Fibroblast of the aortic adventitia (primary cell): ENCODE measurements around the gene PLCH1. TPM values are rescaled to one million over a fixed set of nuclear protein-coding genes. Genes with fewer than 3 reads are reported as not detected.

ENCODE experiments used
- DNase-seq: peaks from one replicate; pipeline ENCODE4 v3.0.0-alpha.2; 2010; ENCODE audit warnings: low read depth
- H3K4me3 ChIP-seq: 2 replicates; pipeline ENCODE4 v1.5.1; 2011; ENCODE audit warnings: low read depth, mild to moderate bottlenecking, control low read depth, low read length, moderate library complexity
- CTCF ChIP-seq: IDR thresholded peaks from 2 replicates; pipeline ENCODE4 v1.5.1; 2011; ENCODE audit warnings: mild to moderate bottlenecking, low read length, control low read depth, inconsistent platforms; ENCODE audit not compliant: insufficient read depth
- total RNA-seq: library from RNA; depleted of rRNA; stranded (reverse); fragments of >200 nt; gene quantifications from 2 replicates; pipeline ENCODE4 v1.2.3, GENCODE V29; 2012; ENCODE audit warnings: low replicate concordance

Gene PLCH1
- total RNA-seq, 1 donor = 0.09 TPM

- TF ChIP-seq CTCF = no peak
- no peak for DNase-seq
- no peak overlapping the region for H3K4me3 ChIP-seq
Measured at GRCh38 chr3:155745795-155746550, 1.1 kb upstream of the PLCH1 start.

- DNase-seq = peak; percentile 23
- peak overlapping the region; percentile 75 for H3K4me3 ChIP-seq
- no peak for TF ChIP-seq CTCF
Measured at GRCh38 chr3:155744010-155744625, 753 bp downstream of the PLCH1 start.

GRCh38 chr3:155743606-155744005 is 1.3 kb downstream of the PLCH1 start:
- no peak for DNase-seq
- H3K4me3 ChIP-seq = peak overlapping the region; percentile 75
- TF ChIP-seq CTCF = no peak

- DNase-seq = no peak
- no peak for TF ChIP-seq CTCF
- no peak overlapping the region for H3K4me3 ChIP-seq
Measured at GRCh38 chr3:155742349-155742965, 2.4 kb downstream of the PLCH1 start.

GRCh38 chr3:155741603-155742002 is 3.3 kb downstream of the PLCH1 start:
- no peak overlapping the region for H3K4me3 ChIP-seq
- DNase-seq = no peak
- no peak for TF ChIP-seq CTCF

- TF ChIP-seq CTCF = no peak
- no peak overlapping the region for H3K4me3 ChIP-seq
- no peak for DNase-seq
Measured at GRCh38 chr3:155741101-155741500, 3.8 kb downstream of the PLCH1 start.
